ENCODE measurements around the gene AP2B1.

Gene AP2B1

GRCh38 chr17:35578197-35578928 lies 8.8 kb upstream of the AP2B1 start, which contains the start of gene PEX12:
Gene PEX12 (minus strand): TSS chr17:35578571. CDS start chr17:35578021, 550 bp downstream.
- Histone ChIP-seq H3K27ac (ENCODE audit: low read length) (peak within 1 kb of the TSS; percentile 86), H3K9ac (ENCODE audit: low read depth, low read length) (peak within 1 kb of the TSS; percentile 95), H3K36me3 (ENCODE audit: insufficient read depth, low read depth, low read length) (peaks cover 17% of the 10 kb centered on the region), H3K27me3 (ENCODE audit: insufficient read depth, low read length) (no peaks in the 10 kb centered on the region), H3K9me3 (ENCODE audit: insufficient read depth, low read depth, low read length) (no peaks in the 10 kb centered on the region), H3K4me1 (ENCODE audit: insufficient read depth, low read length) (no peaks in the 10 kb centered on the region), H3K4me3 (ENCODE audit: low read length) (peak within 1 kb of the TSS; percentile 94)

- no peaks in the 10 kb centered on the region for H3K4me1 ChIP-seq (ENCODE audit: insufficient read depth, low read length)
- H3K27me3 ChIP-seq (ENCODE audit: insufficient read depth, low read length), result 0 out of 2 replicates have a peak, but pooled peaks cover 4% of the 10 kb centered on the region
- H3K36me3 ChIP-seq (ENCODE audit: insufficient read depth, low read depth, low read length), result peaks cover 17% of the 10 kb centered on the region
- no peaks in the 10 kb centered on the region for H3K9me3 ChIP-seq (ENCODE audit: insufficient read depth, low read depth, low read length)
- H3K9ac ChIP-seq (ENCODE audit: low read depth, low read length), result peak overlapping the region; percentile 95
- peak overlapping the region; percentile 86 for H3K27ac ChIP-seq (ENCODE audit: low read length)
- peak overlapping the region; percentile 94 for H3K4me3 ChIP-seq (ENCODE audit: low read length)
Observed at GRCh38 chr17:35578929-35579432, 8.1 kb upstream of the AP2B1 start.

- H3K4me3 ChIP-seq (ENCODE audit: low read length), result no peak overlapping the region
- no peak overlapping the region for H3K27ac ChIP-seq (ENCODE audit: low read length)
- no peaks in the 10 kb centered on the region for H3K4me1 ChIP-seq (ENCODE audit: insufficient read depth, low read length)
- H3K36me3 ChIP-seq (ENCODE audit: insufficient read depth, low read depth, low read length), result no peaks in the 10 kb centered on the region
- H3K27me3 ChIP-seq (ENCODE audit: insufficient read depth, low read length), result 0 out of 2 replicates have a peak, but pooled peaks cover 9% of the 10 kb centered on the region
- no peak overlapping the region for H3K9ac ChIP-seq (ENCODE audit: low read depth, low read length)
- no peaks in the 10 kb centered on the region for H3K9me3 ChIP-seq (ENCODE audit: insufficient read depth, low read depth, low read length)
Observed at GRCh38 chr17:35584061-35584460, 3.1 kb upstream of the AP2B1 start.

- Histone ChIP-seq H3K4me1 (ENCODE audit: insufficient read depth, low read length) (0 out of 2 replicates have a peak, but pooled peaks cover 3% of the 10 kb centered on the region), H3K27ac (ENCODE audit: low read length) (peak overlapping the region; percentile 50), H3K9ac (ENCODE audit: low read depth, low read length) (peak overlapping the region; percentile 91; the same call in 1 of the 2 replicates), H3K4me3 (ENCODE audit: low read length) (peak overlapping the region; percentile 89), H3K27me3 (ENCODE audit: insufficient read depth, low read length) (0 out of 2 replicates have a peak, but pooled peaks cover 9% of the 10 kb centered on the region), H3K36me3 (ENCODE audit: insufficient read depth, low read depth, low read length) (no peaks in the 10 kb centered on the region), H3K9me3 (ENCODE audit: insufficient read depth, low read depth, low read length) (no peaks in the 10 kb centered on the region)
Observed at GRCh38 chr17:35586569-35587073, 501 bp upstream of the AP2B1 start.

GRCh38 chr17:35588196-35588920 lies 1.2 kb downstream of the AP2B1 start:
- Histone ChIP-seq H3K4me1 (ENCODE audit: insufficient read depth, low read length) (0 out of 2 replicates have a peak, but pooled peaks cover 3% of the 10 kb centered on the region), H3K4me3 (ENCODE audit: low read length) (peak overlapping the region; percentile 89), H3K27ac (ENCODE audit: low read length) (no peak overlapping the region), H3K9ac (ENCODE audit: low read depth, low read length) (peak overlapping the region; percentile 91; the same call in 1 of the 2 replicates), H3K9me3 (ENCODE audit: insufficient read depth, low read depth, low read length) (no peaks in the 10 kb centered on the region), H3K27me3 (ENCODE audit: insufficient read depth, low read length) (0 out of 2 replicates have a peak, but pooled peaks cover 9% of the 10 kb centered on the region), H3K36me3 (ENCODE audit: insufficient read depth, low read depth, low read length) (0 out of 2 replicates have a peak, but pooled peaks cover under 1% of the 10 kb centered on the region)

GRCh38 chr17:35596072-35596471 lies 8.9 kb downstream of the AP2B1 start:
- H3K27ac ChIP-seq (ENCODE audit: low read length), result no peak overlapping the region
- H3K27me3 ChIP-seq (ENCODE audit: insufficient read depth, low read length), result no peaks in the 10 kb centered on the region
- no peak overlapping the region for H3K4me3 ChIP-seq (ENCODE audit: low read length)
- H3K9ac ChIP-seq (ENCODE audit: low read depth, low read length), result no peak overlapping the region
- H3K4me1 ChIP-seq (ENCODE audit: insufficient read depth, low read length), result no peaks in the 10 kb centered on the region
- no peaks in the 10 kb centered on the region for H3K9me3 ChIP-seq (ENCODE audit: insufficient read depth, low read depth, low read length)
- H3K36me3 ChIP-seq (ENCODE audit: insufficient read depth, low read depth, low read length), result peaks cover 75% of the 10 kb centered on the region

GRCh38 chr17:35596530-35597233 lies 9.6 kb downstream of the AP2B1 start:
- Histone ChIP-seq H3K36me3 (ENCODE audit: insufficient read depth, low read depth, low read length) (peaks cover 81% of the 10 kb centered on the region), H3K4me1 (ENCODE audit: insufficient read depth, low read length) (no peaks in the 10 kb centered on the region), H3K9ac (ENCODE audit: low read depth, low read length) (no peak overlapping the region)

GRCh38 chr17:35597604-35598003 lies 10.5 kb downstream of the AP2B1 start:
- Histone ChIP-seq H3K9me3 (ENCODE audit: insufficient read depth, low read depth, low read length) (no peaks in the 10 kb centered on the region), H3K27me3 (ENCODE audit: insufficient read depth, low read length) (no peaks in the 10 kb centered on the region), H3K27ac (ENCODE audit: low read length) (no peak overlapping the region), H3K4me3 (ENCODE audit: low read length) (no peak overlapping the region), H3K4me1 (ENCODE audit: insufficient read depth, low read length) (no peaks in the 10 kb centered on the region), H3K9ac (ENCODE audit: low read depth, low read length) (no peak overlapping the region), H3K36me3 (ENCODE audit: insufficient read depth, low read depth, low read length) (peaks cover 90% of the 10 kb centered on the region)

More at GRCh38 chr17:35596530-35597233, 9.6 kb downstream of the AP2B1 start:
- no peaks in the 10 kb centered on the region for H3K9me3 ChIP-seq (ENCODE audit: insufficient read depth, low read depth, low read length)
- no peak overlapping the region for H3K4me3 ChIP-seq (ENCODE audit: low read length)
- H3K27ac ChIP-seq (ENCODE audit: low read length), result no peak overlapping the region
- no peaks in the 10 kb centered on the region for H3K27me3 ChIP-seq (ENCODE audit: insufficient read depth, low read length)

- no peak overlapping the region for H3K9ac ChIP-seq (ENCODE audit: low read depth, low read length)
- no peak overlapping the region for H3K27ac ChIP-seq (ENCODE audit: low read length)
- no peaks in the 10 kb centered on the region for H3K27me3 ChIP-seq (ENCODE audit: insufficient read depth, low read length)
- no peak overlapping the region for H3K4me3 ChIP-seq (ENCODE audit: low read length)
- no peaks in the 10 kb centered on the region for H3K9me3 ChIP-seq (ENCODE audit: insufficient read depth, low read depth, low read length)
- no peaks in the 10 kb centered on the region for H3K4me1 ChIP-seq (ENCODE audit: insufficient read depth, low read length)
- peaks cover 83% of the 10 kb centered on the region for H3K36me3 ChIP-seq (ENCODE audit: insufficient read depth, low read depth, low read length)
Observed at GRCh38 chr17:35603674-35604073, 16.6 kb downstream of the AP2B1 start.

GRCh38 chr17:35605678-35606077 lies 18.6 kb downstream of the AP2B1 start:
- Histone ChIP-seq H3K9me3 (ENCODE audit: insufficient read depth, low read depth, low read length) (no peaks in the 10 kb centered on the region), H3K27me3 (ENCODE audit: insufficient read depth, low read length) (no peaks in the 10 kb centered on the region), H3K4me3 (ENCODE audit: low read length) (no peak overlapping the region), H3K9ac (ENCODE audit: low read depth, low read length) (no peak overlapping the region), H3K4me1 (ENCODE audit: insufficient read depth, low read length) (no peaks in the 10 kb centered on the region), H3K27ac (ENCODE audit: low read length) (no peak overlapping the region), H3K36me3 (ENCODE audit: insufficient read depth, low read depth, low read length) (peaks cover 76% of the 10 kb centered on the region)

- Histone ChIP-seq H3K36me3 (ENCODE audit: insufficient read depth, low read depth, low read length) (peaks cover 76% of the 10 kb centered on the region), H3K27ac (ENCODE audit: low read length) (no peak overlapping the region), H3K4me1 (ENCODE audit: insufficient read depth, low read length) (no peaks in the 10 kb centered on the region), H3K9me3 (ENCODE audit: insufficient read depth, low read depth, low read length) (no peaks in the 10 kb centered on the region), H3K27me3 (ENCODE audit: insufficient read depth, low read length) (no peaks in the 10 kb centered on the region), H3K9ac (ENCODE audit: low read depth, low read length) (no peak overlapping the region), H3K4me3 (ENCODE audit: low read length) (no peak overlapping the region)
Observed at GRCh38 chr17:35607239-35607847, 20.2 kb downstream of the AP2B1 start.

Measured in iPS-20b (cell line).